ENCODE measurements around the gene LAMA2. TPM values are rescaled to one million over a fixed set of nuclear protein-coding genes. Genes with fewer than 3 reads are reported as not detected.

Gene LAMA2
- total and polyA plus RNA-seq, 2 donors from 2014 or later, result 2.2 to 20.8 TPM

GRCh38 chr6:129134535-129134934, 251.6 kb downstream of the LAMA2 start:
- FAIRE-seq (no peak), DNase-seq (no peak)
- Histone ChIP-seq H3K36me3 (ENCODE audit: control insufficient read depth in 2 of 3, insufficient read depth in 3 of 3, low read length in 3 of 3) (no peaks in the 10 kb centered on the region), H3K9me3 (ENCODE audit: control insufficient read depth in 2 of 3, insufficient read depth in 1 of 3, low read length in 3 of 3) (no peaks in the 10 kb centered on the region), H3K27me3 (ENCODE audit: control insufficient read depth, insufficient read depth, low read length) (no peaks in the 10 kb centered on the region), H3K4me1 (ENCODE audit: control insufficient read depth in 2 of 3, insufficient read depth in 2 of 3, low read depth in 1 of 3, low read length in 3 of 3) (peaks cover 0 to 4% (median 0%) of the 10 kb centered on the region in 3 donors), H3K9ac (ENCODE audit: low read length in 3 of 3) (no peak overlapping the region), H3K4me3 (ENCODE audit: low read length in 3 of 3) (no peak overlapping the region), H3K27ac (ENCODE audit: low read depth in 2 of 2, low read length in 2 of 2) (no peak overlapping the region)
- no peak for TF ChIP-seq CTCF (IDR thresholded peaks at IDR 0.05; ENCODE audit: borderline replicate concordance, extremely low read depth, insufficient read depth)
- intact Hi-C loops (cut with DNase I), result no loop called here

- Histone ChIP-seq H3K4me1 (ENCODE audit: control insufficient read depth in 2 of 3, insufficient read depth in 2 of 3, low read depth in 1 of 3, low read length in 3 of 3) (peaks cover 0 to 4% (median 0%) of the 10 kb centered on the region in 3 donors), H3K4me3 (ENCODE audit: low read length in 3 of 3) (no peak overlapping the region), H3K27me3 (ENCODE audit: control insufficient read depth, insufficient read depth, low read length) (no peaks in the 10 kb centered on the region), H3K9ac (ENCODE audit: low read length in 3 of 3) (no peak overlapping the region), H3K36me3 (ENCODE audit: control insufficient read depth in 2 of 3, insufficient read depth in 3 of 3, low read length in 3 of 3) (no peaks in the 10 kb centered on the region), H3K27ac (ENCODE audit: low read depth in 2 of 2, low read length in 2 of 2) (no peak overlapping the region), H3K9me3 (ENCODE audit: control insufficient read depth in 2 of 3, insufficient read depth in 1 of 3, low read length in 3 of 3) (no peaks in the 10 kb centered on the region)
- TF ChIP-seq CTCF (IDR thresholded peaks at IDR 0.05; ENCODE audit: borderline replicate concordance, extremely low read depth, insufficient read depth), result no peak
- intact Hi-C loops (cut with DNase I), result no loop called here
- DNase-seq, result no peak
- no peak for FAIRE-seq
Measured at GRCh38 chr6:129135451-129135850, 252.5 kb downstream of the LAMA2 start.

- TF ChIP-seq CTCF (IDR thresholded peaks at IDR 0.05; ENCODE audit: borderline replicate concordance, extremely low read depth, insufficient read depth), result no peak
Measured at GRCh38 chr6:129136751-129137150, 253.8 kb downstream of the LAMA2 start.

More at GRCh38 chr6:129136751-129137150, 253.8 kb downstream of the LAMA2 start:
- H3K36me3 ChIP-seq (ENCODE audit: control insufficient read depth in 2 of 3, insufficient read depth in 3 of 3, low read length in 3 of 3), result no peaks in the 10 kb centered on the region
- no peaks in the 10 kb centered on the region for H3K27me3 ChIP-seq (ENCODE audit: control insufficient read depth, insufficient read depth, low read length)
- no peaks in the 10 kb centered on the region for H3K9me3 ChIP-seq (ENCODE audit: control insufficient read depth in 2 of 3, insufficient read depth in 1 of 3, low read length in 3 of 3)
- H3K27ac ChIP-seq (ENCODE audit: low read depth in 2 of 2, low read length in 2 of 2), result no peak overlapping the region
- no peak overlapping the region for H3K9ac ChIP-seq (ENCODE audit: low read length in 3 of 3)
- intact Hi-C loops (cut with DNase I), result no loop called here
- H3K4me1 ChIP-seq (ENCODE audit: control insufficient read depth in 2 of 3, insufficient read depth in 2 of 3, low read depth in 1 of 3, low read length in 3 of 3), result peaks cover 0 to 2% (median 0%) of the 10 kb centered on the region in 3 donors
- no peak for FAIRE-seq
- no peak for DNase-seq
- H3K4me3 ChIP-seq (ENCODE audit: low read length in 3 of 3), result no peak overlapping the region

Data from kidney (tissue), 14 donors.